ENCODE measurements around the gene CRIM1.
A peak's percentile ranks its signal among the peaks of the same experiment; 100 is the strongest.

Gene CRIM1

DNA sequence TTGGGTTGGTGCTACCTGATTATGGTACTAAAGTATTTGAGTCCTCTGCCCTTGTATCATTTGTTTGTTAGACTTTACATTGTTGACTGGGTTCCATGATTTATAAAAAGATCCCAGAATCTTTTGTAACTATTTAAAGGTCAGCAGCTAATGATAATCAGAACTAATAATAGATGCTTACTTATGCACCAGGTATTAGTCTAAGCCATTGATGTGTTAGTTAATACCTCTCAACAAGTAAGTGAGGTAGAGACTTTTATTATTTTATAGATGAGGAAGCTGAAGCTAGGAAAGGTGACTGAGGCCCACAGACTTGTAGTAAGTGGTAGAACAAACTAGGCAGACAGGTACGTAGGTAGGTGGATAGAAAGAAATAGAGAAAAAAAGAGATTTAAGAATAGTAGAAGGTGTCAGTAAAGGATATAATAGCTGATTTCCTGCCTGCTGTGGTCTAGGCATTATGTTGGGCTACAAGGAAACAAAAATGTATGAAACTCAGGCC lies 68.1 kb downstream of the CRIM1 start:
- DNase-seq (ENCODE audit: low read depth in 2 of 2) = no peak

GRCh38 chr2:36425608-36426355 lies 70.2 kb downstream of the CRIM1 start:
- peak; percentile 64 to 65 for DNase-seq (ENCODE audit: low read depth in 2 of 2)

- no peak for DNase-seq (ENCODE audit: low read depth in 2 of 2)
These were observed 72.2 kb downstream of the CRIM1 start for GRCh38 chr2:36427790-36428243.

- DNase-seq (ENCODE audit: low read depth in 2 of 2) = no peak
These were observed 75.0 kb downstream of the CRIM1 start for GRCh38 chr2:36430549-36430948.

DNA sequence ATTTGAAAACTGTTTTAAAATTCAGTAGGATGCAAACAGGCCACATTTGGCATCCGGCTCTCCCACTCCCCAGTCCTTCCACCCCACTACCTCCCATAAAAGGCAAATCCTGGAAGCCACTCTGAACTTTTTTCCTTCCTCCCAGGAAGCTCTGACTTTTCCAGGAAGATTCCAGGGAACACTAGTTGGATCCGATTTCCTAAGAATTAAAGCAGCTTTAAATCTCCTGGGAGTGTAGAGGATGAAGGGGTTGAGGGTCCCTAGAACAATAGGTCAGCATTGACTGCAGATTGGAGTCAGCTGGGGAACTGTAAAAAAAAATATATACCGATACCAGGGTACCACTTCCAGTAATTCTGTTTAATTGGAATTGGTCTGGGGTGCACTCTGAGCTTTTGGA lies 76.9 kb downstream of the CRIM1 start:
- no peak for DNase-seq (ENCODE audit: low read depth in 2 of 2)

GRCh38 chr2:36433311-36434217 lies 78.0 kb downstream of the CRIM1 start:
- peak; percentile 80 to 87 for DNase-seq (ENCODE audit: low read depth in 2 of 2)

DNA sequence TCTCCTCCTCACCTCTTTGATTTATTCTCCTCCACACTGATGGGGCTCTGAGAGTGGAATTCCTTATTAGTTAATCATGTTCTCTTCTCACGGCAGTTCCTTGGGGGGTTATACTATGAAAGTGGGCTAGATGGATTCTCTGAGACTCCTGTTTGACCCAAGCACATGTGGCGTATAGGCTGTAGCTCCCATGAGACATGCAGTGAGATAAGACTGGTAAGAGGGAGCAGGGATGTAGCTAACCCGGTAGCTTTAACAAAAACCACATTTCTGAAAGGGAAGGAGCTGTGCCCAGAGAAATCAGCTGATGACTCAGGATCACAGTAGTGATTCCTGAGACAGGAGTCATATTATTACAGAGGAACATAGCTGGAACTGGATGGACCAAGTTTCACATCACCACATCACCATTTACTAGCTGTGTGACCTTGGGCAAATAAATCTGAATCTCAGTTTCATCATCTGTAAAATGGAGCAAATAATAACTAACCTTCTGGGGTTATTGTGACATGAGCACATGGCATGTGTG lies 82.9 kb downstream of the CRIM1 start:
- DNase-seq (ENCODE audit: low read depth in 2 of 2) = peak; percentile 100

DNA sequence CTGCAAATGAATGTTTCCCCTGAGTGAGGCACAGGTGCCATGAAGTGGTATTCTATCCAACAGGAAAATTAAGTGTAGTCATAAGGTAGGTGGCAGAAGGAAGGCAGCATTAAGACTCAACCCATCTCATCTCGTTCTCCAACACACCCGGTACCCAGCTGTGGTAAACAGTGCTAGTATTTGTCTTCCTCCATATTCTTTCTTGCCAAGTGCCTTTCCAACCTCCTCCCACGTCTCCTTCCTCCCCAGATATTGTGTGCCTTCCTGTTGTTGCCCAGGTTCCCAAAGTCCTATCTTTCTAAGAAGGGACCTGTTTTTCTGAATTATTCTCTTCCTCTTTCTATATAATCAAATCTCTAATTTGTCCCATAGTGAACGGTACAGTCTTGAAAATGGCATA lies 83.5 kb downstream of the CRIM1 start:
- DNase-seq (ENCODE audit: low read depth in 2 of 2) = no peak

DNA sequence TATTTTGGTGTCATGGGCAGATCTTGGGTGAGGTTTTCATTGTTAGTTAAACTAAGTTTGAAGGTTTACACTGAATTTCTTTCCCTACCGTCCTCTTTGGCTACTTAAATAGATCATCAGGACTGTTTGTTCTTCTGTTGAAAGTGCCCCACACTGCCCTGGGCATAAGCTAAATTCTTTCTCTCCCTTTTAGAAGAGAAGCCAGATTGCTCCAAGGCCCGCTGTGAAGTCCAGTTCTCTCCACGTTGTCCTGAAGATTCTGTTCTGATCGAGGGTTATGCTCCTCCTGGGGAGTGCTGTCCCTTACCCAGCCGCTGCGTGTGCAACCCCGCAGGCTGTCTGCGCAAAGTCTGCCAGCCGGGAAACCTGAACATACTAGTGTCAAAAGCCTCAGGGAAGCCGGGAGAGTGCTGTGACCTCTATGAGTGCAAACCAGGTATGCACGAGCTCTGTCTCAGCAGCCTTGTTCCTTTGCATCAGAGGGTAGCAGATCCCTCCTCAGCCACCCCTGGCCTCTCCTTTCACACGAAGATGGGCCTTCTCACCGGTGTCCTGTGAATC lies 85.6 kb downstream of the CRIM1 start:
- DNase-seq (ENCODE audit: low read depth in 2 of 2) = no peak

DNA sequence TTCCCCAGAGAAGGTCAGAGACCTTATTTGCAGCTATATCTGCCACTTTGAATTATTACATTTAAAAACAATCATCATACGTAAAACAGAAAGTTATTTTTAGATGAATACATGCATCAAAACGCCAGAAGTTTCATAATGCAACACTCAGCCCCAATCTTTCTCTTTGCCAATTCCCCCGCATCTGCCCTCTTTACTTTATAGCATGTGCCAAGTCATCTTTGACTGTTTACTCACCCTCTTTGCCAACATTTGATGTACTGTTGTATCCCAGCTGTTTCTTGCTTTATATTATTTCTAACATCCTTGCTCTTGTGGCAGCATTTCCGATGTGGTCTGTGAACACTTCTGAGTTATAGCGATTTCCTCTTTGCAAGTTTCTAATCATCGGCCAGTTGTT lies 86.2 kb downstream of the CRIM1 start:
- DNase-seq (ENCODE audit: low read depth in 2 of 2) = peak in 1 of 2 experiments; percentile 47

- DNase-seq (ENCODE audit: low read depth in 2 of 2) = no peak
These were observed 88.8 kb downstream of the CRIM1 start for GRCh38 chr2:36444216-36444936.

DNA sequence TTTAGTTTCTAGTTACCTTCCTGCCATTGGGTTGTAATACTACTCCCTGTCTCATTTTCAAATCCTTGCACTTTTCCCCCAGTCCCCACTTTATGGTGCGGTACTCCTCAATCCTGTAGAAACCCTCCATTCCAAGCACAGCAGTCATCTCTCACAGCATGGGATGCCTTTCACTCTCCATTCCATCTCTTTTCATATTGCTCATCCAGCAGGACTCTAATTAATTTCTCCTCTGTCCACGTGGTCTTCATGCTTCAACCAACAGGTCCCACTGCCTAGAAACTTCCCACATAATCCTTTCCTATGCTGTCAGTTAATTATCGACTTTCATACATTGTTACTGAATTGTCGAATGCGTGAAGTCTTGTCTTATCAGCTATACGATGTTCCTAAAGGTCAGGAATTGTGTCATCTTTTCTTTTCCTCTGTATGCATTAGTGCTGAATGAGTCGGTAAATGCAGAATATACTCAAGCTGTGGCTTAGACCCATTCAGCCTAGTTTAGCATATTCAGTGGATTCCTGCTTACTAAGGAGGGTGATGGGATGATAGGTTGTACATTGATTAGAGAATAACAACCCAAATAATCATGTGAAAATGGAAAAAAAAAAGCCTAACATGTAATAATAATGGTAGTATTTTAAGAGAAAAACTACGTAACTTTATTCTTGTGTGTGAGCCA lies 89.7 kb downstream of the CRIM1 start:
- no peak for DNase-seq (ENCODE audit: low read depth in 2 of 2)

- no peak for DNase-seq (ENCODE audit: low read depth in 2 of 2)
These were observed 90.7 kb downstream of the CRIM1 start for GRCh38 chr2:36446294-36446693.

GRCh38 chr2:36449213-36449612 lies 93.6 kb downstream of the CRIM1 start:
- no peak for DNase-seq (ENCODE audit: low read depth in 2 of 2)

DNA sequence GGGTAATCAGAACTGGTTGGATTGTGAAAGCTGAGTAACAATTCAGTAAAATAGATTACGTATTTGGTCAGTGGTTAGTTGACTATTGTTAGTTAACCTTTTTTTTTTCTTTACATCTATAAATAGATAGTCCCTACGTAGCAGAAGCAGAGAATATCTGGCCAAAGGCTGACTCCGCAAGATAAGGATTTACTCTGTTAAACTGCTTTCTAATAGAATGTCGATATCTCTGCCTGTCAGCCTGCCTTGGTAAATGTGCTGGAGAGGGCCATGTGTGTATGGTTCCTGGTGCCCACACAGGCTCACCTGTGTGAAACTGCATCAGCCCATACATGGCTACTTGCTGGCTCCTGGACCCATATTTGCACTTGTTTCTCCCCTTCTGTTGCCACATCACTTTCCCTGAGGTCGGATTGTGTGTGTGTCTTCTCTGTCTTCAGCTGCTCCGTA lies 94.4 kb downstream of the CRIM1 start:
- no peak for DNase-seq (ENCODE audit: low read depth in 2 of 2)

DNA sequence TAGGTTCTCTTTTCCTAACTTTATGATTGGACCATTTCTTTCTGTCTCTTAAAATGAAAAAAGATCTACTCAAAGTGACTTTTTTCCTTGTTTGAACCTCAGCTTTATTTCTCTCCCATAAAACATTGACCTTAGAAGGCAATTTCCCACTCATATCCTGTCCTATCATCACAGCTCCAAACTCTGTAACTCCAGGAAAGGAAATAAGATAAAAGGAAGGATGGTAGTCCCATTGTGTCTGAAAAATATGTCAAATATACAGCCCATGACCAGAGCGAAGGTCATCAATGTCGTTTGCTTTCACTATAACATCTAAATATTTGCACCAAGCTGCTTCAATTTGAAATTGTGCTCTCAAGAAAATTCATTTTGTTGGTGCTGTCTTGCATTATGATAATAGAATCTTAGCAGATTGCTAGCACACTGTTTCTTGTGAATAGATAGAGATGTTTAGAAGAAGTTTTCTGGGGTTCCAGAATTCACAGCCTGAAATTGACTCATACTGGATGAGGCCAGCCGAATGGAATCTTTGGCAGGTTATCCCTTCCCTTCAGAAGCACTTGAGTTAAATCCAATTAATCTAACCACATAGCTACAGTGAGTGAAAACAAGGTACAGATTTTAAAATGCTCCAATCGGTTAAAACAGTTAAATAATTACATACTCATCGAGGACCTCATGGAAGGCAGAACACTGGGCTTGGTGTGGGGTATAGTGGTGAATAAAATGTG lies 95.1 kb downstream of the CRIM1 start:
- peak; percentile 81 to 83 for DNase-seq (ENCODE audit: low read depth in 2 of 2)

- no peak for DNase-seq (ENCODE audit: low read depth in 2 of 2)
These were observed 95.9 kb downstream of the CRIM1 start for GRCh38 chr2:36451512-36451911.

DNA sequence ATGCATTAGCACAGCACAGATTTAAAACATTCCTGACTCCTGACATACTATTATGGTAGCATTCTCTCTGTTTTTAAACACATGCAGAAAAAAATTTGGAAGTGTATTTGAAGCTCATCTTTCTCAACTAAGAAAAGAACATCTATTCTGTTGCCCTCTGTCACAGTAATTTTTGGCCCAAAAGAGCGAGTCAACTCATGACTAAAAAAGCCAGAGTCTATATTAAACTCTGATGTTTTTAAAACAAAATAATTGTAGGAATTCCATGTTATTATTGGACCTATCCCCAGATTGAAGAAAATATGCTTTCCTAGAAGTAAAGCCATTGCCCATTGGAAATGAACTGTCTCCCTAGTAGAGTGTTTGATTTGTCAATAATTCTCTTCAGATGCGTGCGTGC lies 96.7 kb downstream of the CRIM1 start:
- peak; percentile 74 to 75 for DNase-seq (ENCODE audit: low read depth in 2 of 2)

- DNase-seq (ENCODE audit: low read depth in 2 of 2) = no peak
These were observed 98.1 kb downstream of the CRIM1 start for GRCh38 chr2:36453652-36454051.

GRCh38 chr2:36455011-36455410 lies 99.4 kb downstream of the CRIM1 start:
- DNase-seq (ENCODE audit: low read depth in 2 of 2) = no peak

Data from fibroblast of skin of left biceps (primary cell).